Neural cell (in vitro differentiated cells): Measurements from ENCODE around the gene RPS16.

Source experiments
- CTCF ChIP-seq: fragments of 450-650 bp; IDR thresholded peaks from 2 replicates; pipeline ENCODE4 v1.5.1; 2014; ENCODE audit warnings: antibody characterized with exemption, mild to moderate bottlenecking, moderate library complexity; ENCODE audit not compliant: poor library complexity, severe bottlenecking
- TAF1 ChIP-seq: IDR thresholded peaks from 2 replicates; pipeline ENCODE4 v1.6.1; 2012; ENCODE audit warnings: low read depth

- TF ChIP-seq CTCF: no peak
- TF ChIP-seq TAF1: no peak
These were observed 22.4 kb downstream of the RPS16 start for GRCh38 chr19:39413272-39413910.
